Uterus (tissue), 4 donors: ENCODE measurements around the gene RNF130. TPM values are rescaled to one million over a fixed set of nuclear protein-coding genes. Genes with fewer than 3 reads are reported as not detected.

Experiments used
- DNase-seq, 2 donors: peaks; one replicate each; pipeline ENCODE4 v3.0.0-alpha.2; 2019 to 2020
- H3K27ac ChIP-seq, 2 donors: fragments of 200-600 bp; sonication (generic); 1 replicate in 1 of 2; 2 replicates in 1 of 2; pipeline ENCODE4 v1.5.1; 2016 to 2018
- H3K27me3 ChIP-seq, 2 donors: fragments of 200-600 bp; sonication (generic); one replicate each; pipeline ENCODE4 v1.5.1; 2018 to 2019; ENCODE audit warnings: control low read depth in 1 of 2
- H3K36me3 ChIP-seq, 2 donors: fragments of 200-600 bp; sonication (generic); one replicate each; pipeline ENCODE4 v1.5.1; 2019; ENCODE audit warnings: control low read depth in 1 of 2
- H3K4me1 ChIP-seq, 2 donors: fragments of 200-600 bp; sonication (generic); one replicate each; pipeline ENCODE4 v1.5.1; 2018 to 2019; ENCODE audit warnings: control low read depth in 1 of 2
- H3K4me3 ChIP-seq, 2 donors: fragments of 200-600 bp; sonication (generic); 1 replicate in 1 of 2; 2 replicates in 1 of 2; pipeline ENCODE4 v1.5.1; 2018 to 2019; ENCODE audit warnings: mild to moderate bottlenecking in 1 of 2
- H3K9me3 ChIP-seq, 2 donors: fragments of 200-600 bp; sonication (generic); one replicate each; pipeline ENCODE4 v1.5.1; 2019; ENCODE audit warnings: control low read depth in 1 of 2
- CTCF ChIP-seq, 4 experiments: fragments of 200-600 bp in 2 of 4; fragments of 450-650 bp in 2 of 4; sonication (generic) in 2 of 4; IDR thresholded peaks; one replicate each; pipeline ENCODE4 v1.5.1; 2016 to 2019; ENCODE audit warnings: antibody characterized with exemption in 4 of 4, mild to moderate bottlenecking in 2 of 4, moderate library complexity in 1 of 4
- POLR2A ChIP-seq, 2 donors: fragments of 450-650 bp; IDR thresholded peaks; one replicate each; pipeline ENCODE4 v1.6.1; 2016; ENCODE audit warnings: antibody characterized with exemption in 2 of 2, mild to moderate bottlenecking in 1 of 2, moderate library complexity in 1 of 2
- intact Hi-C: fragments of 100-400 bp; cut with DNase I; formaldehyde crosslinking; loops from one replicate; pipeline ENCODE4 v1.15.1; 2023; ENCODE audit warnings: low total_unique reads
- total RNA-seq, 4 donors: library from RNA; depleted of rRNA in 3 of 4; stranded (reverse); fragments of >200 nt in 3 of 4; gene quantifications; one replicate each; pipeline versions ENCODE4 v1.1.0 to v1.2.4, GENCODE V29; 2014 to 2023
- donor health status: DM: yes; HTN: yes; CAD: no.

RNF130 gene
- total RNA-seq, 4 donors from 2014 or later = 53.8 to 119 (median 85.8) TPM

- Histone ChIP-seq H3K36me3 (no peaks in the 10 kb centered on the region), H3K4me3 (no peak overlapping the region), H3K4me1 (no peaks in the 10 kb centered on the region), H3K27ac (no peak overlapping the region), H3K9me3 (no peaks in the 10 kb centered on the region), H3K27me3 (no peaks in the 10 kb centered on the region)
- intact Hi-C loops = no loop called here
- DNase-seq = no peak
- TF ChIP-seq POLR2A (IDR thresholded peaks at IDR 0.05) = no peak
- no peak for TF ChIP-seq CTCF (IDR thresholded peaks at IDR 0.05)
These were observed 9.9 kb upstream of the RNF130 start for GRCh38 chr5:180081481-180081880.

GRCh38 chr5:180080486-180081280, 9.1 kb upstream of the RNF130 start:
- Histone ChIP-seq H3K36me3 (no peaks in the 10 kb centered on the region), H3K9me3 (no peaks in the 10 kb centered on the region), H3K27ac (no peak overlapping the region), H3K4me3 (no peak overlapping the region), H3K27me3 (no peaks in the 10 kb centered on the region), H3K4me1 (no peaks in the 10 kb centered on the region)
- TF ChIP-seq CTCF (IDR thresholded peaks at IDR 0.05) (no peak), POLR2A (IDR thresholded peaks at IDR 0.05) (no peak)
- no peak for DNase-seq
- intact Hi-C loops = no loop called here

- intact Hi-C loops = no loop called here
- Histone ChIP-seq H3K27me3 (no peaks in the 10 kb centered on the region), H3K4me3 (no peak overlapping the region), H3K27ac (no peak overlapping the region), H3K36me3 (no peaks in the 10 kb centered on the region), H3K4me1 (no peaks in the 10 kb centered on the region), H3K9me3 (no peaks in the 10 kb centered on the region)
- TF ChIP-seq POLR2A (IDR thresholded peaks at IDR 0.05) (no peak), CTCF (IDR thresholded peaks at IDR 0.05) (no peak)
- no peak for DNase-seq
These were observed 8.3 kb upstream of the RNF130 start for GRCh38 chr5:180079702-180080466.

- Histone ChIP-seq H3K36me3 (no peaks in the 10 kb centered on the region), H3K27ac (no peak overlapping the region), H3K9me3 (no peaks in the 10 kb centered on the region), H3K27me3 (no peaks in the 10 kb centered on the region), H3K4me3 (no peak overlapping the region), H3K4me1 (no peaks in the 10 kb centered on the region)
- TF ChIP-seq POLR2A (IDR thresholded peaks at IDR 0.05) (no peak), CTCF (IDR thresholded peaks at IDR 0.05) (no peak)
- intact Hi-C loops = no loop called here
- DNase-seq = no peak
These were observed 6.8 kb upstream of the RNF130 start for GRCh38 chr5:180078348-180078747.
